ENCODE results near the gene SPARCL1.

- no peak for TF ChIP-seq FOSL2 (CRISPR knock-in tag; IDR thresholded peaks at IDR 0.05)
- no peak for TF ChIP-seq POLR2A (IDR thresholded peaks at IDR 0.05; ENCODE audit: insufficient read depth in 1 of 2, low read depth in 2 of 2, low read length in 2 of 2)
- no peak for TF ChIP-seq POLR2AphosphoS2 (IDR thresholded peaks at IDR 0.05; ENCODE audit: low read depth, low read length)
- no peak for TF ChIP-seq SCMH1 (CRISPR knock-in tag; IDR thresholded peaks at IDR 0.05; ENCODE audit: borderline replicate concordance)
- TF ChIP-seq, protein P1, sequence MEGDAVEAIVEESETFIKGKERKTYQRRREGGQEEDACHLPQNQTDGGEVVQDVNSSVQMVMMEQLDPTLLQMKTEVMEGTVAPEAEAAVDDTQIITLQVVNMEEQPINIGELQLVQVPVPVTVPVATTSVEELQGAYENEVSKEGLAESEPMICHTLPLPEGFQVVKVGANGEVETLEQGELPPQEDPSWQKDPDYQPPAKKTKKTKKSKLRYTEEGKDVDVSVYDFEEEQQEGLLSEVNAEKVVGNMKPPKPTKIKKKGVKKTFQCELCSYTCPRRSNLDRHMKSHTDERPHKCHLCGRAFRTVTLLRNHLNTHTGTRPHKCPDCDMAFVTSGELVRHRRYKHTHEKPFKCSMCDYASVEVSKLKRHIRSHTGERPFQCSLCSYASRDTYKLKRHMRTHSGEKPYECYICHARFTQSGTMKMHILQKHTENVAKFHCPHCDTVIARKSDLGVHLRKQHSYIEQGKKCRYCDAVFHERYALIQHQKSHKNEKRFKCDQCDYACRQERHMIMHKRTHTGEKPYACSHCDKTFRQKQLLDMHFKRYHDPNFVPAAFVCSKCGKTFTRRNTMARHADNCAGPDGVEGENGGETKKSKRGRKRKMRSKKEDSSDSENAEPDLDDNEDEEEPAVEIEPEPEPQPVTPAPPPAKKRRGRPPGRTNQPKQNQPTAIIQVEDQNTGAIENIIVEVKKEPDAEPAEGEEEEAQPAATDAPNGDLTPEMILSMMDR (CRISPR knock-in tag; IDR thresholded peaks at IDR 0.05), result no peak
- no peak for TF ChIP-seq ZNF121 (CRISPR knock-in tag; IDR thresholded peaks at IDR 0.05)
Measured at GRCh38 chr4:87490664-87491369, 38.4 kb downstream of the SPARCL1 start.
